LNCaP clone FGC (cell line): ENCODE results near the gene CLRN1.

Experiments
- DNase-seq: peaks from one replicate; pipeline ENCODE4 v3.0.0-alpha.2; 2011; ENCODE audit warnings: low read depth
- H3K4me3 ChIP-seq: 2 replicates; pipeline ENCODE4 v1.5.1; 2011; ENCODE audit warnings: mild to moderate bottlenecking, low read depth, low read length, control low read depth
- CTCF ChIP-seq: IDR thresholded peaks from 2 replicates; pipeline ENCODE4 v1.5.1; 2012; ENCODE audit warnings: mild to moderate bottlenecking; ENCODE audit not compliant: control insufficient read depth, insufficient read depth; ENCODE audit errors: extremely low read depth

Gene CLRN1

GRCh38 chr3:150913133-150913922 is 59.2 kb downstream of the CLRN1 start:
- DNase-seq = no peak
- TF ChIP-seq CTCF = no peak
- H3K4me3 ChIP-seq = no peak overlapping the region

GRCh38 chr3:150912501-150912900 is 60.0 kb downstream of the CLRN1 start:
- DNase-seq = no peak
- no peak overlapping the region for H3K4me3 ChIP-seq
- no peak for TF ChIP-seq CTCF

- no peak for TF ChIP-seq CTCF
- no peak for DNase-seq
- H3K4me3 ChIP-seq = no peak overlapping the region
Observed at GRCh38 chr3:150911771-150912170, 60.8 kb downstream of the CLRN1 start.

- no peak for DNase-seq
- no peak overlapping the region for H3K4me3 ChIP-seq
- no peak for TF ChIP-seq CTCF
Observed at GRCh38 chr3:150906461-150906860, 66.1 kb downstream of the CLRN1 start.

GRCh38 chr3:150905746-150906145 is 66.8 kb downstream of the CLRN1 start:
- no peak for TF ChIP-seq CTCF
- peak; percentile 56 for DNase-seq
- no peak overlapping the region for H3K4me3 ChIP-seq

GRCh38 chr3:150905339-150905738 is 67.2 kb downstream of the CLRN1 start, which contains the start of gene MINDY4B:
MINDY4B (minus strand) TSS chr3:150905439; CDS start chr3:150905439, 0 bp downstream.
- DNase-seq = no peak
- no peak within 1 kb of the TSS for H3K4me3 ChIP-seq
- TF ChIP-seq CTCF = no peak

GRCh38 chr3:150902988-150903387 is 69.5 kb downstream of the CLRN1 start:
- DNase-seq = no peak
- TF ChIP-seq CTCF = no peak
- H3K4me3 ChIP-seq = no peak overlapping the region
